Medulla oblongata (tissue), 1 donor: ENCODE data around the gene CCDC97.
A peak's percentile ranks its signal among the peaks of the same experiment; 100 is the strongest.

Experiments used
- DNase-seq: peaks from one replicate; pipeline ENCODE4 v3.0.0-alpha.2; 2015; ENCODE audit errors: extremely low spot score

Gene CCDC97

DNA sequence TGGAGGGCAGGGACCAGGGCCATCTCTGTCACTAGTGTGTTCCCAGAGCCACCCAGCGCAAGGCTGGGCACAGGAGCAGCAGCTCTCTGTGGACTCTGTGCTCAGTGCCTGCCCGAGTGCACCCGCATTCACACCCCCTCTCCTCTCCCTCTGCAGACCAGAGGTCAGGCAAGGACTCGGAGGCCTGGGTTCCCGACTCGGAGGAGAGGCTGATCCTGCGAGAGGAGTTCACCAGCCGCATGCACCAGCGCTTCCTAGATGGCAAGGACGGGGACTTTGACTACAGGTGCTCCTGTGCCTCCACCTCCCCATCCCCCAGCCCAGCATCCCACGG, 10.2 kb downstream of the CCDC97 start:
- no peak for DNase-seq

DNA sequence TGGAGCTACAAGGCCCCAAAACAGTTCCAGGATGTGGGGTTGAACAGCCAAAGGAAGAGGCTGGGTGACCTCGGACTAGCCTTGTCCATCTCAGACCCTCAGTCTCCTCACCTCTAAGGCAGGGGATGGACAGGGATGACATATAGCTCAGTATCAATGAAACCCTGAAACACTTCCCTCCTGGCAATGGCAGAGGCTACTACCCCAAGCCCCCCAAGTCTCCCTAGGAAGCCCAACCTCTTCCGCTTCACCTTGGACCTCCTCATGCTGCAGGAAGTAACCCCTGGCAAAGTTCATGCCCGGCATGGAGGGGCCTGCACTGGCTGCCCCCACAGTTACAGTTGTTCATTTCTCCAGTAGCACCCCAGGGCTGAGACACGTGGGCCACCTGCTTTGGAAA, 10.6 kb downstream of the CCDC97 start:
- DNase-seq, result no peak

DNA sequence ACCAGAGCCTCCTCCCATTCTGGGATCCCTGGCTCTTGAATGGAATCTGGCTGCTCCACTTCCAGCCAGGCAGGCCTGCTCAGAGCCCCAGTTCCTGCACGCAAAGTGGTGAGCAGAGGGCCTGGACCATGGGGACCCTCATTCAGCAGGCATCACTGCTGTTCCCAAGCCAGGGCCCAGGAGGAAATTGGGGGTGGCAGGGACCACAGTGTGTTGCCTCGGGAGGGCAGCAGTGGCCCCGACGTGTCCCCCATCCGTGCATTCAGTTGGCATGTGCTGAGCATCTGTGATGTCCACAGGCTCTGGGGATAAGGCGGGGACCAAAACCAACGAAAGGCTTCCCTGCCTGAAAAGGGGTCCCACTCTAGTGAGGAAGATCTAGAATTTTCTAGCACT, 11.2 kb downstream of the CCDC97 start:
- DNase-seq, result no peak

DNA sequence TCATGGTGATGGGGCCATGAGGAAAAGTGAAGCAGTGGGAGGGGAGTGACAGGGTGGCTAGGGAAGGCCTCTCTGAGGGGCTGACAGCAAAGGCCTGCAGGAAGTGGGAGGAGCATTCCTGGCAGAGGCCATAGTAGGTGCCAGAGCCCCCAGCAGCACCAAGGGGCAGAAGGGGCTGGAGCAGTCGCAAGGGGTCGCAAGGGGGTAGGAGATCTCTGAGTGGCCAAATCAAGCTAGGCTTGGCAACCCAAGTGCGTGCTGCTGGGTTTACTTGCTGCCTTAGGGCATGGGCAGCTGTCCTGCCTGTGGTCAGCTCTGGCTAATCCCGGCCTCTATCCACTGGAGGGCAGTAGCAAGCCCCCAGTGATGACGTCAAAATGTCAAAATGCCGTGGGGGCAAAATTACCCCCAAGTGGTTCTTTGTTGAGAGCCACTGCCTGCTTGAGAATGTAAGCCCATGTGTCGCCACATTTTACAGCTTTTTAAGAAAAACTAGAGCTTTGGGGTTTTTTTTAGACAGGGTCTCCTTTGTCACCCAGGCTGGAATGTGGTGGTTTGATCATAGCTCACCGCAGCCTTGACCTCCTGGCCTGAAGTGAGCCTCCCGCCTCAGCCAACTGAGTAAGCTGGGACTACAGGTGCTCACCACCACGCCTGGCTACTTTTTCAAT, 11.8 kb downstream of the CCDC97 start:
- DNase-seq, result peak; percentile 8

DNA sequence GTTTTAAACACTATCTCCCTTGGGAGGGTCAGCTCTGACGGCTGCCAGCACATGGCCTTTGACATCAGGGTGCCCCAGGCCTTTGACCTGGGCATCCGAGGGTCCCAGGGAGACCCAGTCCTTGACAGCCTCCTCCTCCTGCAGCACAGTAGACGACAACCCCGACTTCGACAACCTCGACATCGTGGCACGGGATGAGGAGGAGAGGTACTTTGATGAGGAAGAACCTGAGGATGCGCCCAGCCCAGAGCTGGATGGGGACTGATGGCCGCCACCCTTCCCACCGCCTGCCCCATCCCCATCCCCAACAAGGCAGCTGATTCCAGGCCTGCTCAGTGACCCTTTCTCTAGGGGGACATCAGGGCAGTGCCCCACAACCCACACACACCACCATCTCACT, 12.5 kb downstream of the CCDC97 start:
- DNase-seq, result no peak

DNA sequence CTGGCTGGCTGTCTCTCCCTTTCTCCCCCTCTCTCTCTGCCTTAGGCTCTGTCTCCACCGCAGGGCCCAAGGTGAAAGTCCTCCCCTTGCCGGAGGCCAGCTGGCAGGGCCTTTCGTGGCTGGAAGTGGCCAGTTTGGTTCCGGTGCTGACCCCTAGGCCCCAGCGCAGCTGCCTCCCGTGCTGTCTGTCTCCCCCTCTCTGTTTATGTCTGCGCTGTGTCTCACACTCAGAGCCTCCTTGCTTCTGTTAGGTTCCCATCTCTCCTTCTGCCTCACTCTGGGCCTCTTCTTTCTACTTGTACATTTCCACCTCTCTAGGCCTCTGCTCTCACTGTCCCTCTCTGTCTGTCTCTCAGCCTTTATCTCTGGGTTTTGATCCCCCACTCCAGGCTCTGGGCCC, 13.1 kb downstream of the CCDC97 start:
- DNase-seq, result no peak

DNA sequence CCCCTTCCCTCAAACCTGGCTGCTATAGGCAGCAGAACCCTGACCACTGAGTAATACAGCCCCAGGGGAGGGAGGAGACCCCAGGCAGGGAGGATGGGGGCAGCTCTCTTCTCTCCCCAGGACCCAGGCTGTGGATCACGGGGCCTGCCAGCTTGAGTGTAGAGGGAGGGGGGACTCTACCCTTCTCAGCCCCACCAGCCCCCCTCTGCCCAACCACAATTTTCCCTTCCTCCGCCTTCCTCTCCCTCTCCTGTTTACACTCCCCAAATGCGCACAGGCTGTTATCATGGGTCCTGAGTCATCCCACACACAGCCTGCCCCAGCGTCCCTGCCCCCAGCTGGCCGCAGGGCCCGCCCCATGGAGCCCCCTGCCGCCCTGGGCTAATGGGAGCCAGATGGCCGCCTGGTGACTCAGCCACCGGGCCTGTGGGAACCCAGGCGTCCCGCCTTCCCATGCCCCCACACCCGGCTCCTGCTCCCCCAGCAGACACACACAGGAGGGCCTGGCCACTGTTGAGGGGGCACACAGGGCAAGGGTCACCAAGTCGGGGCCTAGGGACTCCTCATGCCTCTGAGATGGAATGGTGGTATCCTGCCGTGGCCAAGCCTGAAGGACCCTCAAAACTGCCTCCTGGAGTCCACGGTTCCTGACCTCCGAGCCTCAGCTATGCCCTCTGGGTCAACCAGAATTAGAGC, 13.6 kb downstream of the CCDC97 start:
- peak; percentile 28 for DNase-seq

DNA sequence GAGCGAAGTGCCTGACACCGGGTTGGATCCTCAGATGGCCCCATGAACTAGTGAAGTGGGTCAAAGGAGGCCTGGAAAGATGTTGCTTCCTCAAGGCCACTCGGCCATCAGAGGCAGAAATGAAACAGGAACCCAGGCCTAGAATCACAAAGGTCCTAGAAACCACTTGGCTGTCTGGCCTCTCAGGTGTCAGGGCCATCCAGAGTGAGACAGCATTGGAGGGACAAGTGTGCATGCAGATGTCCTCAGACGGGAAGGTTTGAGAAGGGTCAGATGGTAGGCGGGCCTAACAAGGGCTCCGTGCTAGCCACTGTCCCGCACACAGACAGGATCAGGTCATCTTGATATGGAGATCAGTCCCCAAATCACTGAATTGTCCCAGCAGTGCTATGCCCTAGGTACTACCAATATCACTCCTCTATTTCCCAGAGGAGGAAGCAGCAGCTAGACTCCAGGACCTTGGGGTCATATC, 14.3 kb downstream of the CCDC97 start:
- DNase-seq, result peak; percentile 51

DNA sequence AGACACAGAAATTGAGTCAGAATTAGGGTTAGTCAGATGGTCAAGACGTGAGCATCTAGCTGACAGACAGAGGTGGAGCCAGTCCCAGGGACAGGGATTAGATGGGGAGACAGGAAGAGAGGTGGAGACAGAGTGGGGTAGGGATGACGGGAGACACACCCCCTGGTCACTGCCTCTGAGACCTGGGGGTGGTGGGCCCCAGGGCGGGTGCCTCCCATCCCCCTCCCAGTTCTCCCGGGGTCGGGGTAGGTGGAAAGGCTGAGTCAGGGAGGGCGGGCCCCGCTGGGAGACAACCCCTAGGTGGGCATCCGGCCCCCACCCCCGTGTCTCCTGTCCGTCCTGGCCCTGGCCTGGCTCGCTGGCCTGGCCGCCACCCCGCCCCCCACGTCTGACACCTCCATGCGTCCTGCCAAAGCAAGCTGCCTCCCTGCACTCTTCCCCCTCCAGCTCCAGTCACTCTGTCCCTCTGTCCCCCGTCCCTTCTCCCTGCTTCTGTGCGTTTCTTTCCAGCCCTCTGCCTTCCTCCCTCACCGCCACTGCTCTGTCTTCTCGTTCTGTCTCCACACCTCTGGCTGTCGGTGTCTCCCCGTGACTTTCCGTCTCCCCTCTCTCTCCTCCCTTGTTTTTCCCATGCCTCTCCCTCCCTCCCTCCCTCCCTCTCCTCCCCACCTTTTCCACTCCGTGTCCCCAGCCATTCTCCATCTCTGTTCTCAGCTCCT, 15.1 kb downstream of the CCDC97 start:
- DNase-seq, result peak; percentile 7

DNA sequence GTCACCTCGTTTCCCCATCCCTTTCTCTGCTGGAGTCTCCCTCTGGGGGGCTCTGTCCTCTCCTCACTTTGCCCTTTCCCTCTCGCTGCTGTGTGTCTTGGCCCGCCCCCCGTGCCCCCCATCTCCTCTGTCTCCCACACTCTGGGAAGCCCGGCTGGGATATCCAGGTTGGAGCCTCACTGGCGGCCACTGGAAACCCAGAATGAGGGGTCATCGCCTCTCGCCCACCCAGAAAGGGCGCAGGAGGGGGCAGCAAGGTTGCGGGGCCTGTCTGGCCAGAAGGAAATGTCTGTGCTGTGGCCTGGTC, 15.6 kb downstream of the CCDC97 start:
- DNase-seq, result peak; percentile 4

DNA sequence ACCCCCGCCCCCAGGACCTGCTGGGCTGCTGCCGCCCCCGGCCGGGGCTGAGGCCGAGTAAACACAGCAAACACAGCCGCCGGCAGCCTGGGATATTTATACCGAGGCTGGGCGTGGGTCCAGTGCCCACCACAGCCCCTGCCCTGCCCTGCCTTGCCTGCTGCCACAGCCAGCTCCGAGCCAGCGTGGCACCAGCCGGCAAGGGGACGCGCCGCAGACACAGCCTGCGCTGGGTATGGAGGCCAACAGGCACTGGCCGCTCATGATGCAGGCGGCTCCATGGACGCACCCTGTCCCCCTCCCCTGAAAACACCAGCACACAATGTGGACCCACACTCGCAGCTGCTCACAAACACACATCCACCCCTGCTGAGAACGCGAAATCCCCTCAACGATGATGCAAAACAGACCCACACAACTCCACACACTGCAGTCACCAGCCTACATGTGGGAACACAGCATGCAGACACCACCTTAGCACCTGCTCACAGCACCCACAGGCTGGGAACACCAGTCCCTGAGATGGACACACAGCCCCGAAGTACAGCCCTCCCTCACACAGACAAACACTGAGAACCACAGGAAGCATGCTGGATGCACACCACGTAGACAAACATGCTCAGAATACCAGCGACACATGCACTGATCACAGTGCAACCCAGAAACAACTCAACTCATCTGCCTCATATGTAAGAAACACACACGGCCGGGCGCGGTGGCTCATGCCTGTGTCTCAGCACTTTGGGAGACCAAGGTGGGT, 16.2 kb downstream of the CCDC97 start:
- DNase-seq, result peak; percentile 9

DNA sequence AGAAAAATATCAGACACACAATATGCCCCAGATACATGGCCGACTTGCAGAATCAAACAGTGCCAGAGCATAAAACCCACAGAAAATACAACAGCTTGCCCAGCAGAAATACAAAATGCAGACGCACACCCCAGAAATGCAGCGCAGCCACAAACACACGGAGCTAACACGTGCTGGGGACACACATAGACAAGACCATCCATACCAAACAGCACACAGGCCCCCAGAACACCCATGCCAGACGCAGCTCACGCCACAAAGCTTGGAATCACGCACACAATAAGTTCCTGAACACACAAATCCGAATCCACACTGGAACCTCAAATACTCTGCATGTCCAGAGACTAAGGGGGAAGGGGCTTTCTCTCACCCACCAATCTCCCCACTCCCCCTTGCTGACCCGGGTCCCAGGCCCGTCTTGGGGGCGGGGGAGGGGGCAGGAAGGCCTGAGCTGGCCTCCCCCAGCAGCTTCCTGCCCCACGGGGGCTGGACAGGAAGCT, 17.2 kb downstream of the CCDC97 start:
- peak; percentile 5 for DNase-seq

DNA sequence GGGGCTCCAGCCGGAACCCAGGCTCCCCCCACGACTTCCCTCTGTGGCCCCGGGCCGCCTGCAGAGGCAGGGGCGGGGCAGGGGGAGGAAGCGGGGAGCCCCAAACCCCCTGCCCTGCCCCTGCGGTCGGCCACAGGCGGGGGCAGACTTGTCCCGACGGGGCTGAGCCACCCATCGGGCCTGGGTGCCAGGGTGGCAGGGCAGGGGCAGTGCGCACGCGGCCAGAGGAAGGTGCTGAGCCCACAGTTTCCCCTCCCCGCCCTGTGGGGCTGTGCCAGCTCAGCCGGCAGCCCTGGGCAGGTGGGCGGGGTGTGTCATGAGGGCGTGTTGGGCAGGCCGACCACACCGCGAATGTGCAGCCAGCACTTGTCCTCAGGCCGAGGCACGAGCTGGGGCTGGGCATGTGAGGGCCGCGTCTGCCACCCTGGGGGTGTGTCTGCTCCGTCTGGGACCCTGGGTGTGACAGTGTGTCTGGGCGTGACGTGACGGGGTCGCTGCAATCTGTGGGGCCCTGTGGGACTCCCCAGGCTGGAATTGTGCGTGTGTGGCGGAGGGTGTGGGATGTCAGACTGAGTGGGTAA, 17.7 kb downstream of the CCDC97 start:
- peak; percentile 62 for DNase-seq

DNA sequence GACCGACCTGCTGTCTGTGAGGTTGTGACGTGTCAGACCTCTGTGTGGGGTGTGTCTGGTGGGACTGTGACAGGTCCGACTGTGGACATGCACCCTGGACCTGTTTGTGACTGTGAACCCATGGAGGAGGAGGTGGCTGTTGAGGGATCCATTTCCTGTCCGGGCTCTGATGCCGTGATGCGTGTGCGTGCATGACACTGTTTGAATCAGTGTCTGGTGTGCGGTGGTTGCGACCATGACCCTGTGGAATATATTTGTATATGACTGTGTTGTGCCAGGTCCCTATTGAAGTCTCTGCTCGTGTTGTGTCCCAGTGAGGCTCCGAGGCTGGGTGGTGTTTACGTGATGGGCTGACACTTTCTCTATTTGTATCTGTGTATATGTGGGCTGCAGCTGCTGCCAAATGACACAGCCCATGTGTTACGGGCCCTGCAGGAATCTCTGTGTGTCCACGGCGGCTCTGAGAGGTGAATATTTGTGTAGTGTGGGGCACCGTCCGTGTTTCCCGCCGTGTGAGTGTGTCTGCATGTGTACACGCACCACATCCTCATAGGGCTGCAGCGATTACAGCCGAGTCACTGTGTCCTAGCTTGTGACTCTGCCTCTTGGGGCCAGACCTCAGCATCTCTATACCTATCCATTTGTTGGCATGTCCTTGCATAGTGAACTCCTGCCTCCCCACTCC, 18.3 kb downstream of the CCDC97 start:
- no peak for DNase-seq

DNA sequence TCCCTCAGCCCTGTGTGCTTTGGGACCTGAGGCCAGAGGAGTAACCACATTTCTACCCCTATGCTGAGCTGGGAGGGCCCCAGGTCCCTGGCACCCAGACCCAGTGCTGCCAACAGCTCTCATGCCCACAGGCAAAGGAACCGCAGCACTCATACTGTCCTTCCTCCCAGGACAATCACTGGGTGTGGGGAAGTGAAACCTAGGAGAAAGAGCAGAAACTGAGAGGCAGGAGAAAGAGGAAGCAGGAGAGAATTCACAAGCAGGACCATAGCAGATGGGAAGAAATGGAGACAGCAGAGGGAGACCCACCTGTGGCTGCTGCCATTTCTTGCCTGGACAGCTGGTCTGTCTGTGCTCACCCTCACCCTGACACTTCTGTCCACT, 18.9 kb downstream of the CCDC97 start:
- peak; percentile 86 for DNase-seq

DNA sequence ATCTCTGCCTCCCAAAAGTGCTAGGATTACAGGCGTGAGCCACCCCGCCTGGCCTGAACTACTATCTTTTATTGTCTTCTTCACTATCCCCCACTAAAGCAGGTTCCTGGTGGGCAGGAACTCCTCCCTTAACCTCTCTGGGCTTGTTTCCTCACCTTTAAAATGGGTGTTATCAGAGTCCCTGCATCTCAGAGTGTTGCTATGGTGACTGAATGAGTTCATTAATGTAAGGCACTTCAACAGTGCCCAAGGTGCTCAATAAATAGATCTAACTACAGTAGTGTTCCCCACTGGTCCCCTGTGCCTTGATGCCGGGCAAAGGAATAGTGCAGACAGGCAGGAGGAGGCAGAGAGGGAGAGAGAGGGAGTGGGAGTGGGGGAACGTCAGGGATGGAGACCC, 20.5 kb downstream of the CCDC97 start:
- DNase-seq, result no peak

DNA sequence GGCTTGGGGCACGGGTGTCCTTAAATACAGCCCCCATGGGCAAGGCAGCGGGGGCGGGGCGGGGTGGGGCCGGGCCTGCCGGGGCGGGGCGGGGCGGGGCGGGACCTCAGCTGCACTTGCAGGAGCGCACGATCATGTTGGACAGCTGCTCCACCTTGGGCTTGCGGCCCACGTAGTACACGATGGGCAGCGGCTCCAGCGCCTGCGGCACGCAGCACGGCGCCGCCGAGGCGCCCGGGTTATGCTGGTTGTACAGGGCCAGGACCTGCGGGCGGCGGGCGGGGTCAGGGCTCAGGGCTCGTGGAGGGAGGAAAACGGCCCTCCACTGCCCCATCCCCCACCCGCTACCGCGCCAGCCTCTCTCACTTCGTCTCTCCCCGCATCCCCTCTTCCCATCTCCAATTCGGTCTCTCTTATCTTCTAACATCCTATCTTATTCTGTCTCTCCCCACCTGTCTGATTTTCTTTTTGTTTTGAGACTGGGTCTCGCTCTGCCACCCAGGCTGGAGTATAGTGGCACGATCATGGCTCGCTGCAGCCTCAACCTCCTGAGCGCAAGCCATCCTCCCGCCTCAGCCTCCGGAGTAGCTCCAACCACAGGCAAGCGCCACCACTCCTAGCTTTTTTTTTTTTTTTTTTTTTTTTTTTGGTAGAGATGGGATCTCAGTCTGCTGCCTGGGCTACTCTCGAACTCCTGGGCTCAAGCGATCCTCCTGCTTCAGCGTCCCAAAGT, 21.1 kb downstream of the CCDC97 start:
- DNase-seq, result no peak

DNA sequence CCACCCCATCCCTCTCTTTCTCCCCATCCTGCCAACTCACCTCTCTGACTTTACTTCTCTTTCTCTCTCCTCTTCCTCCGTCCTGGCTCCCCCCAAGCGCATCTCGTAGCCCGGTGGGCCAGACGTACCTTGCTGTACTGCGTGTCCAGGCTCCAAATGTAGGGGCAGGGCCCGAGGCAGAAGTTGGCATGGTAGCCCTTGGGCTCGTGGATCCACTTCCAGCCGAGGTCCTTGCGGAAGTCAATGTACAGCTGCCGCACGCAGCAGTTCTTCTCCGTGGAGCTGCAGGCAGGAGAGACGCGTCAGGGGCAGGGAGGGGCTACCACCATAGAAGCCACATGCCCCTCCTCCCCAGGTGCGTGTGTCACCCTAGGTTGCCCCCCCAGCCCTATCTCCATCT, 22.0 kb downstream of the CCDC97 start:
- no peak for DNase-seq

DNA sequence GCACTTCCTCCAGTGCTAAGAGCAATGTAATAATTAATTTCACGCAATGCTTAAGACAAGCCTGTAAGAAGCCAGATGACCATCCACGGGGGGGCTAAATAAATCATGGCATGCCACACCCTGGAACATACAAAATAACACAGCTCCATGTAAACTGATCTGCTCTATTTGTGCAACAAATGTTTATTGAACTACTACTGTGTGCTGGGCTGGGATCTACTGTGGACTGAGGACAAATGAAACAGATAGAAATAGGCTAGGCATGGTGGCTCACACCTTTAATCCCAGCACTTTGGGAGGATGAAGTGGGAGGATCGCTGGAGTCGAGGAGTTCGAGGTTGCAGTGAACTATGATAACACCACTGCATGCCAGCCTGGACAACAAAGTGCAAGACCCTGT, 22.5 kb downstream of the CCDC97 start:
- no peak for DNase-seq

DNA sequence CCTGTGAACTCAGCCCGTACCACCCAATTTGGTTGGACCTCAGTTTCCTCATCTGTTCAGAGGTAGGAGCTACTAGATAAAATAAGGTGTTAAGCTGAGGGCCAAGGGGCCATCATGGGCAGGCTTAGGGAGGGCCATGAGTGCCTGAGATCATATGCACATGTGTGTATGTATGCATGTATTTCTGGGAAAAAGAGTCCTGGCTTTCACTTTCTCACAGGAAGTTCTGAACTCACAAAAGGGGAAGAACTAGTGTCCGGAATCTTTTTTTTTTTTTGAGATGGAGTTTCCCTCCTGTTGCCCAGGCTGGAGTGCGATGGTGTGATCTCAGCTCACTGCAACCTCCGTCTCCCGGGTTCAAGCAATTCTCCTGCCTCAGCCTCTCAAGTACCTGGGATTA, 24.8 kb downstream of the CCDC97 start:
- peak; percentile 55 for DNase-seq

DNA sequence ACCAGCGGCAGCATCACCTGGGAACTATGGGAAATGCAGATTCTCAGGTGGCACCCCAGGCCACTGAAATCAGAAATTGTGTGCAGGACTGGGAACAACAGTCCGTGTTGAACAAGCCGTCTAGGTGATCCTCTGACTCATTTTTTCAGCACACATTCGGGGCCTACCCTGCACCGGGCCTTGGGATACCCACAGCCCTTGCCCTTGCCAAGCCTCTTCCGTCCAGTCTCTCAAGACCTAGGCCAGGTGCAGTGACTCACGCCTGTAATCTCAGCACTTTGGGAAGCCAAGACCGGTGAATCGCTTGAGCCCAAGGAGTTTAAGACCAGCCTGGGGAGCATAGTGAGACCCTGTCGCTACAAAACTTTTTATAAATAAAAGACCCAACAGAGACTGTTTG, 25.5 kb downstream of the CCDC97 start:
- DNase-seq, result no peak
